HepG2 (cell line): ENCODE data around the gene EPHA3. TPM values are rescaled to one million over a fixed set of nuclear protein-coding genes. Genes with fewer than 3 reads are reported as not detected.

Experiments
- FOXK1 ChIP-seq: sonication (generic); formaldehyde crosslinking; IDR thresholded peaks from 2 replicates; pipeline ENCODE4 v1.4.0; 2020; ENCODE audit warnings: low read depth, missing genetic modification reagents, borderline replicate concordance
- HDAC1 ChIP-seq: sonication (generic); formaldehyde crosslinking; IDR thresholded peaks from 2 replicates; pipeline ENCODE4 v1.5.1; 2020; ENCODE audit warnings: mild to moderate bottlenecking, missing genetic modification reagents
- HNRNPH1 ChIP-seq: fragments of 200-400 bp; formaldehyde crosslinking; optimal IDR thresholded peaks from 2 replicates; pipeline ENCODE3; 2017; ENCODE audit warnings: mild to moderate bottlenecking, low read depth, low read length
- KMT2B ChIP-seq: IDR thresholded peaks from 2 replicates; pipeline ENCODE4 v1.6.1; 2016; ENCODE audit warnings: missing genetic modification reagents, missing compliant biosample characterization
- NFATC3 ChIP-seq: sonication (generic); formaldehyde crosslinking; IDR thresholded peaks from 2 replicates; pipeline ENCODE4 v1.5.1; 2020; ENCODE audit warnings: mild to moderate bottlenecking, missing genetic modification reagents
- NFRKB ChIP-seq: fragments of 450-650 bp; IDR thresholded peaks from 2 replicates; pipeline ENCODE4 v1.6.1; 2017
- NONO ChIP-seq, 2 experiments: fragments of 450-650 bp in 1 of 2; sonication (generic) in 1 of 2; formaldehyde crosslinking in 1 of 2; IDR thresholded peaks in 1 of 2; conservative IDR thresholded peaks in 1 of 2; 2 replicates each; pipeline versions ENCODE4 v1.6.1 to v1.8.0; 2017 to 2022; ENCODE audit warnings: mild to moderate bottlenecking in 1 of 2, missing genetic modification reagents in 1 of 2, moderate library complexity in 1 of 2
- PHF20 ChIP-seq: sonication (generic); formaldehyde crosslinking; IDR thresholded peaks from 2 replicates; pipeline ENCODE4 v1.5.0; 2020; ENCODE audit warnings: mild to moderate bottlenecking, missing genetic modification reagents
- XRCC5 ChIP-seq: fragments of 200-400 bp; formaldehyde crosslinking; optimal IDR thresholded peaks from 2 replicates; pipeline ENCODE3; 2017; ENCODE audit warnings: mild to moderate bottlenecking, low read length
- ZNF343 ChIP-seq: sonication (generic); formaldehyde crosslinking; IDR thresholded peaks from 2 replicates; pipeline ENCODE4 v1.4.0; 2020; ENCODE audit warnings: mild to moderate bottlenecking, missing genetic modification reagents
- ZNF547 ChIP-seq: sonication (generic); formaldehyde crosslinking; IDR thresholded peaks from 2 replicates; pipeline ENCODE4 v1.5.1; 2020; ENCODE audit warnings: mild to moderate bottlenecking, missing genetic modification reagents
- ZNF557 ChIP-seq: sonication (generic); formaldehyde crosslinking; IDR thresholded peaks from 2 replicates; pipeline ENCODE4 v1.4.0; 2020; ENCODE audit warnings: missing genetic modification reagents
- ZNF614 ChIP-seq: IDR thresholded peaks from 2 replicates; pipeline ENCODE4 v1.6.1; 2018; ENCODE audit warnings: missing biosample characterization, missing genetic modification reagents, inconsistent platforms, borderline replicate concordance
- ZSCAN31 ChIP-seq: sonication (generic); formaldehyde crosslinking; IDR thresholded peaks from 2 replicates; pipeline ENCODE4 v1.5.0; 2020; ENCODE audit warnings: low read depth, mild to moderate bottlenecking, missing genetic modification reagents
- polyA plus RNA-seq, 8 experiments: library from polyadenylated mRNA; depleted of rRNA in 3 of 8; stranded (reverse) in 7 of 8; unstranded in 1 of 8; fragments of >200 nt; fragmentation: Illumina TruSeq in 4 of 8; extraction: Trizol in 4 of 8; gene quantifications; 2 replicates each; pipeline versions ENCODE4 v1.2.1 to v1.2.3, GENCODE V29; 2011 to 2016; ENCODE audit warnings: low read depth in 4 of 8, missing spikeins in 1 of 8, mixed read lengths in 1 of 8; ENCODE audit not compliant: insufficient read depth in 1 of 8
- total RNA-seq, 5 experiments: library from RNA; depleted of rRNA; stranded (reverse); fragments of >200 nt; fragmentation: Illumina TruSeq; extraction: Trizol; gene quantifications; 2 replicates each; pipeline ENCODE4 v1.2.3, GENCODE V29; 2016; ENCODE audit warnings: low read depth in 1 of 5
- TF ChIP-seq, protein P1 (sequence below): sonication (generic); formaldehyde crosslinking; IDR thresholded peaks from 2 replicates; pipeline ENCODE4 v1.4.0; 2020; ENCODE audit warnings: missing genetic modification reagents
- TF ChIP-seq, protein P2 (sequence below): sonication (generic); formaldehyde crosslinking; IDR thresholded peaks from 2 replicates; pipeline ENCODE4 v1.4.0; 2020; ENCODE audit warnings: missing genetic modification reagents
- TF ChIP-seq, protein P3 (sequence below): sonication (generic); formaldehyde crosslinking; IDR thresholded peaks from 2 replicates; pipeline ENCODE4 v1.4.0; 2020; ENCODE audit warnings: missing genetic modification reagents
- TF ChIP-seq, protein P4 (sequence below): sonication (generic); formaldehyde crosslinking; IDR thresholded peaks from 2 replicates; pipeline ENCODE4 v1.8.1; 2023; ENCODE audit warnings: mild to moderate bottlenecking, moderate library complexity, missing genetic modification reagents
- TF ChIP-seq, protein P5 (sequence below): sonication (generic); formaldehyde crosslinking; IDR thresholded peaks from 2 replicates; pipeline ENCODE4 v1.8.0; 2022; ENCODE audit warnings: mild to moderate bottlenecking, missing genetic modification reagents
- TF ChIP-seq, protein P6 (sequence below): IDR thresholded peaks from 2 replicates; pipeline ENCODE4 v1.6.1; 2016

Gene EPHA3
- total and polyA plus RNA-seq, 2 of the 13 experiments (the other 11 are each of a cell fraction or from before 2014, with no cell fraction given), result 0.01 TPM; not detected in 1

DNA sequence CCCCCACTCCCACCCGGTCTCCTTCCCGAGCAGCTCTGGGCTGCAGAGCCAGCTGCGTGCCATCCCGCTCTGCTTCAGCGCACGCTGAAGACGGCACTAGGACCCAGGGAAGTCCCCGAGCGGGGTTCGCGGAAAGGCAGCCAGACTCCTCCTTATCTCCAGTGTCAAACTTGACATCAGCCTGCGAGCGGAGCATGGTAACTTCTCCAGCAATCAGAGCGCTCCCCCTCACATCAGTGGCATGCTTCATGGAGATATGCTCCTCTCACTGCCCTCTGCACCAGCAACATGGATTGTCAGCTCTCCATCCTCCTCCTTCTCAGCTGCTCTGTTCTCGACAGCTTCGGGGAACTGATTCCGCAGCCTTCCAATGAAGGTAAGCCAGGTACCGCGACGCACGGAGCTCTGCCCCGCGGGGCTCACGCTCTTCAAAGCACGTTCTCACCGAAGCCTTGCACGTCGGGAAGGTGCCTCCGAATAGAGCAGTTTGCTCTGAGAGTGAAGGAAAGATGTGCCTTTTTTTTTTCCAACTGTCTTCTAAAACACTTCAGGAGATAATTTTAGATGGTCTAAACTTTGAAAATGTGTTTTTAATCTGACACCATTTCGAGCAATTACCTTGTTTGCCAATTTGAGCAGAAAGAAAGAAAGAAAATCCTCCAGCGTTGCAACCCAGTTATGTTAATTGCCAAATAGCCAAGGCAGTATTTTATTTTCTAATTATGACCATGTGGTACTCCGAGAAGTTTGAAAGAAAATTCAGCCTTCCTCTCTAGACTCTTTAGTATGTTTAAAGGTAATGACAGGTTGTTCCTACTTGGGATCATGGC is at the start of gene EPHA3 (continued):
- TF ChIP-seq ZNF614 (CRISPR knock-in tag) (peak; percentile 21; the same call in 1 of the 2 replicates), PHF20 (CRISPR knock-in tag) (no peak), HDAC1 (CRISPR knock-in tag) (0 out of 2 replicates have a peak, but pooled peaks have one; percentile 19), XRCC5 (peak; percentile 95), ZNF557 (CRISPR knock-in tag) (0 out of 2 replicates have a peak, but pooled peaks have one; percentile 28), HNRNPH1 (no peak), ZNF547 (CRISPR knock-in tag) (no peak), NFATC3 (CRISPR knock-in tag) (no peak), FOXK1 (no peak), NFRKB (no peak), ZSCAN31 (CRISPR knock-in tag) (no peak), NONO (IDR thresholded peaks at IDR 0.05) (no peak), NONO (CRISPR knock-in tag; conservative IDR thresholded peaks at IDR 0.05) (peak; percentile 52; the same call in 1 of the 2 replicates), ZNF343 (CRISPR knock-in tag) (no peak), KMT2B (CRISPR knock-in tag) (no peak)
- TF ChIP-seq, protein P1, sequence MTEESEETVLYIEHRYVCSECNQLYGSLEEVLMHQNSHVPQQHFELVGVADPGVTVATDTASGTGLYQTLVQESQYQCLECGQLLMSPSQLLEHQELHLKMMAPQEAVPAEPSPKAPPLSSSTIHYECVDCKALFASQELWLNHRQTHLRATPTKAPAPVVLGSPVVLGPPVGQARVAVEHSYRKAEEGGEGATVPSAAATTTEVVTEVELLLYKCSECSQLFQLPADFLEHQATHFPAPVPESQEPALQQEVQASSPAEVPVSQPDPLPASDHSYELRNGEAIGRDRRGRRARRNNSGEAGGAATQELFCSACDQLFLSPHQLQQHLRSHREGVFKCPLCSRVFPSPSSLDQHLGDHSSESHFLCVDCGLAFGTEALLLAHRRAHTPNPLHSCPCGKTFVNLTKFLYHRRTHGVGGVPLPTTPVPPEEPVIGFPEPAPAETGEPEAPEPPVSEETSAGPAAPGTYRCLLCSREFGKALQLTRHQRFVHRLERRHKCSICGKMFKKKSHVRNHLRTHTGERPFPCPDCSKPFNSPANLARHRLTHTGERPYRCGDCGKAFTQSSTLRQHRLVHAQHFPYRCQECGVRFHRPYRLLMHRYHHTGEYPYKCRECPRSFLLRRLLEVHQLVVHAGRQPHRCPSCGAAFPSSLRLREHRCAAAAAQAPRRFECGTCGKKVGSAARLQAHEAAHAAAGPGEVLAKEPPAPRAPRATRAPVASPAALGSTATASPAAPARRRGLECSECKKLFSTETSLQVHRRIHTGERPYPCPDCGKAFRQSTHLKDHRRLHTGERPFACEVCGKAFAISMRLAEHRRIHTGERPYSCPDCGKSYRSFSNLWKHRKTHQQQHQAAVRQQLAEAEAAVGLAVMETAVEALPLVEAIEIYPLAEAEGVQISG, result peak; percentile 27; the same call in 1 of the 2 replicates
- TF ChIP-seq, protein P2, sequence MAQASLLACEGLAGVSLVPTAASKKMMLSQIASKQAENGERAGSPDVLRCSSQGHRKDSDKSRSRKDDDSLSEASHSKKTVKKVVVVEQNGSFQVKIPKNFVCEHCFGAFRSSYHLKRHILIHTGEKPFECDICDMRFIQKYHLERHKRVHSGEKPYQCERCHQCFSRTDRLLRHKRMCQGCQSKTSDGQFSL (CRISPR knock-in tag), result no peak
- TF ChIP-seq, protein P3, sequence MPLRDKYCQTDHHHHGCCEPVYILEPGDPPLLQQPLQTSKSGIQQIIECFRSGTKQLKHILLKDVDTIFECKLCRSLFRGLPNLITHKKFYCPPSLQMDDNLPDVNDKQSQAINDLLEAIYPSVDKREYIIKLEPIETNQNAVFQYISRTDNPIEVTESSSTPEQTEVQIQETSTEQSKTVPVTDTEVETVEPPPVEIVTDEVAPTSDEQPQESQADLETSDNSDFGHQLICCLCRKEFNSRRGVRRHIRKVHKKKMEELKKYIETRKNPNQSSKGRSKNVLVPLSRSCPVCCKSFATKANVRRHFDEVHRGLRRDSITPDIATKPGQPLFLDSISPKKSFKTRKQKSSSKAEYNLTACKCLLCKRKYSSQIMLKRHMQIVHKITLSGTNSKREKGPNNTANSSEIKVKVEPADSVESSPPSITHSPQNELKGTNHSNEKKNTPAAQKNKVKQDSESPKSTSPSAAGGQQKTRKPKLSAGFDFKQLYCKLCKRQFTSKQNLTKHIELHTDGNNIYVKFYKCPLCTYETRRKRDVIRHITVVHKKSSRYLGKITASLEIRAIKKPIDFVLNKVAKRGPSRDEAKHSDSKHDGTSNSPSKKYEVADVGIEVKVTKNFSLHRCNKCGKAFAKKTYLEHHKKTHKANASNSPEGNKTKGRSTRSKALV (CRISPR knock-in tag), result peak; percentile 48; the same call in 1 of the 2 replicates
- TF ChIP-seq, protein P4, sequence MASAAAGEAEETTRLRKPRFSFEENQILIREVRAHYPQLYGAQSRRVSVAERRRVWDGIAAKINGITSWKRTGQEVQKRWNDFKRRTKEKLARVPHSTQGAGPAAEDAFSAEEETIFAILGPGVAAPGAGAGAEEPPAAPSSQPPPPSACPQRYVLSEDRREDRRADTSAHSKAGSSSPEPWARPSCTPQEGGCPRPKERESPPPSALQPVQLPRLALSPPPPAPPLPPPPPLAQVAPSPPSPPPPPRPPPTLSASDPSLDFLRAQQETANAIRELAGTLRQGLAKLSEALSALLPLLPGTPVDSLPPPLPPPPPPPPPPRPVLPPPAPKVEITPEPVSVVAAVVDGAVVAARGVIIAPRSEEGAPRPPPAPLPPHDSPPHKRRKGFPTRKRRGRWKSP, result no peak
- TF ChIP-seq, protein P5, sequence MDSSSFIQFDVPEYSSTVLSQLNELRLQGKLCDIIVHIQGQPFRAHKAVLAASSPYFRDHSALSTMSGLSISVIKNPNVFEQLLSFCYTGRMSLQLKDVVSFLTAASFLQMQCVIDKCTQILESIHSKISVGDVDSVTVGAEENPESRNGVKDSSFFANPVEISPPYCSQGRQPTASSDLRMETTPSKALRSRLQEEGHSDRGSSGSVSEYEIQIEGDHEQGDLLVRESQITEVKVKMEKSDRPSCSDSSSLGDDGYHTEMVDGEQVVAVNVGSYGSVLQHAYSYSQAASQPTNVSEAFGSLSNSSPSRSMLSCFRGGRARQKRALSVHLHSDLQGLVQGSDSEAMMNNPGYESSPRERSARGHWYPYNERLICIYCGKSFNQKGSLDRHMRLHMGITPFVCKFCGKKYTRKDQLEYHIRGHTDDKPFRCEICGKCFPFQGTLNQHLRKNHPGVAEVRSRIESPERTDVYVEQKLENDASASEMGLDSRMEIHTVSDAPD, result no peak
- TF ChIP-seq, protein P6, sequence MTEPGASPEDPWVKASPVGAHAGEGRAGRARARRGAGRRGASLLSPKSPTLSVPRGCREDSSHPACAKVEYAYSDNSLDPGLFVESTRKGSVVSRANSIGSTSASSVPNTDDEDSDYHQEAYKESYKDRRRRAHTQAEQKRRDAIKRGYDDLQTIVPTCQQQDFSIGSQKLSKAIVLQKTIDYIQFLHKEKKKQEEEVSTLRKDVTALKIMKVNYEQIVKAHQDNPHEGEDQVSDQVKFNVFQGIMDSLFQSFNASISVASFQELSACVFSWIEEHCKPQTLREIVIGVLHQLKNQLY (CRISPR knock-in tag), result no peak
